ENCODE data around the gene FAM20C.

The FAM20C gene

DNA sequence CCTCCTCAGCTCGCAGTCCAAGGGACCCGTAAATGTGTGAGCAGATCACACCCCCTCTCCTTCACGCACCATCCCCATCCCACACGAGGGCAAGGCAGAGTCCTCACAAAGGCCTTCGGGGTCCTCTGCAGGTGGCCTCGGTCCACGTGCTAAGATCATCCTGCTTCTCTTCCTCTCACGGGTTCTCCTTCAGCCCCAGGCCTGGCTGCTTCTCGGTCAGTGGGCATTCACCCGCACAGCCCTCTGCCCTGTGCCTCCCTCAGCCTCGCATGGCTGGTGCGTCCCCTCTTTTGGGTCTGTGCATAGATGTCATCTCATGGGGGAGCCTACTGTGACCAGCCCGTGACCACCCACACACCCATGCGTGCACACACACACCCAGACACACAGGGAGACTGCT is 80.3 kb downstream of the FAM20C start:
- Histone ChIP-seq H3K36me3 (peaks cover 0 to 11% (median 0%) of the 10 kb centered on the region in 11 experiments; a peak in 5 of 22 replicates), H3K9me3 (replicated peaks in 1 of 11) (peaks cover 53 to 67% (median 59%) of the 10 kb centered on the region in 11 experiments), H3K4me2 (no peak overlapping the region), H3K4me3 (no peak overlapping the region), H3K27ac (no peak overlapping the region), H3K4me1 (0 out of 20 replicates have a peak, but pooled peaks cover 0 to 3% (median 0%) of the 10 kb centered on the region in 10 experiments), H3K27me3 (no peaks in the 10 kb centered on the region), H3K9ac (no peak overlapping the region), H4K20me1 (no peaks in the 10 kb centered on the region)
- no peak for TF ChIP-seq Cebpa-rat (IDR thresholded peaks at IDR 0.05)

DNA sequence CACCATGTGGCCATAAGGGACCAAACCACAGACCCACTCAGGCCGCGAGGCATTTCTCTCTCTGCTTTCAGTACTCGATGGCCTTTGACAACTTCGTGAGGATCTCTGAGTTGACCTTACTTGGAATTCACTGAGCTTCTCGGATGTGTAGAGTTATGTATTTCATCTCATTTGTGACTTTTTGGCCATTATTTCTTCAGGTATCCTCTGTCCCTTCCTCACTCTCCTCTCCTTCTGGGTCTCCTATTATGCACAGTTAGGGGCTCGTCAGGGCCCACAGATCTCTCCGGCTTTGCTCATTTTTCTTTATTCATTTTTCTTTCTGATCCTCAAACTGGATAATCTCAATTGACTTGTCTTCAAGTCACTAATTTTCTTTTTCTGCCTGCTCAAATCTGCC is 81.0 kb downstream of the FAM20C start:
- Histone ChIP-seq H3K27ac (no peak overlapping the region), H4K20me1 (no peaks in the 10 kb centered on the region), H3K36me3 (peaks cover 0 to 11% (median 0%) of the 10 kb centered on the region in 11 experiments; a peak in 5 of 22 replicates), H3K4me3 (no peak overlapping the region), H3K4me1 (0 out of 20 replicates have a peak, but pooled peaks cover 0 to 3% (median 0%) of the 10 kb centered on the region in 10 experiments), H3K4me2 (no peak overlapping the region), H3K9ac (no peak overlapping the region), H3K9me3 (replicated peaks in 1 of 11) (peaks cover 56 to 73% (median 64%) of the 10 kb centered on the region in 11 experiments), H3K27me3 (no peaks in the 10 kb centered on the region)
- TF ChIP-seq Cebpa-rat (IDR thresholded peaks at IDR 0.05): no peak

GRCh38 chr7:274266-274665 is 81.9 kb downstream of the FAM20C start:
- H3K9me3 ChIP-seq (replicated peaks in 1 of 11): peaks cover 56 to 70% (median 64%) of the 10 kb centered on the region in 11 experiments
- H3K4me2 ChIP-seq: peak overlapping the region in 1 of 11 experiments; percentile 24; a peak in 2 of 22 replicates
- H3K9ac ChIP-seq: no peak overlapping the region
- TF ChIP-seq Cebpa-rat (IDR thresholded peaks at IDR 0.05): no peak
- no peak overlapping the region for H3K4me3 ChIP-seq
- no peaks in the 10 kb centered on the region for H3K27me3 ChIP-seq
- no peak overlapping the region for H3K27ac ChIP-seq
- H3K36me3 ChIP-seq: peaks cover 0 to 11% (median 0%) of the 10 kb centered on the region in 11 experiments; a peak in 5 of 22 replicates
- 0 out of 20 replicates have a peak, but pooled peaks cover 0 to 3% (median 0%) of the 10 kb centered on the region in 10 experiments for H3K4me1 ChIP-seq
- H4K20me1 ChIP-seq: no peaks in the 10 kb centered on the region

- Histone ChIP-seq H3K4me1 (0 out of 20 replicates have a peak, but pooled peaks cover 0 to 3% (median 0%) of the 10 kb centered on the region in 10 experiments), H3K36me3 (peaks cover 0 to 11% (median 0%) of the 10 kb centered on the region in 11 experiments; a peak in 5 of 22 replicates), H3K9ac (no peak overlapping the region), H3K9me3 (replicated peaks in 1 of 11) (peaks cover 56 to 66% (median 64%) of the 10 kb centered on the region in 11 experiments), H3K4me3 (0 out of 20 replicates have a peak overlapping the region, but pooled peaks of 1 of the 10 experiments have one; percentile 19), H3K27ac (no peak overlapping the region), H3K27me3 (no peaks in the 10 kb centered on the region), H4K20me1 (no peaks in the 10 kb centered on the region), H3K4me2 (no peak overlapping the region)
- TF ChIP-seq Cebpa-rat (IDR thresholded peaks at IDR 0.05): no peak
Observed at GRCh38 chr7:276230-276835, 84.0 kb downstream of the FAM20C start.

DNA sequence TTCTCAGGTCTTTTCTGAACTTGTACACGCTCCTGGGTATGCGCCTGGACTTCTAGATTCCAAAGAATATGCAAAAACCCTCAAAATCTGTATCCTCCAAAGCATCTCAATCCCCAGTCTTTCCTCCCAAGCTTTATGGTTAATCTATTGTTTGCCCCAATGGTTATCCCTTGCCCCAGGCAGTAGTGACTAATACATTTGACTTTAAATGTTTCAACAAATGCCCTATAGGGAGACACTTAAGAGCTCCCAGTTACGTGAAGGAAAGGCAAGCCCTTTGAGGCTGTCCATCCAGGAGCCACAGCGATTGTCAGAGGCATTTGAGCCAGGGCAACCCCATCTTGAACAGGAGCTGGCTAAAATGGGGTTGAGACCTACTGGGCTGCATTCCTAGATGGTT is 84.9 kb downstream of the FAM20C start:
- no peak overlapping the region for H3K27ac ChIP-seq
- no peak overlapping the region for H3K4me3 ChIP-seq
- H3K27me3 ChIP-seq: no peaks in the 10 kb centered on the region
- H3K4me1 ChIP-seq: 0 out of 20 replicates have a peak, but pooled peaks cover 0 to 3% (median 0%) of the 10 kb centered on the region in 10 experiments
- peaks cover 0 to 11% (median 0%) of the 10 kb centered on the region in 11 experiments; a peak in 5 of 22 replicates for H3K36me3 ChIP-seq
- peaks cover 55 to 64% (median 62%) of the 10 kb centered on the region in 11 experiments for H3K9me3 ChIP-seq (replicated peaks in 1 of 11)
- no peak for TF ChIP-seq Cebpa-rat (IDR thresholded peaks at IDR 0.05)
- H4K20me1 ChIP-seq: no peaks in the 10 kb centered on the region
- H3K4me2 ChIP-seq: no peak overlapping the region
- H3K9ac ChIP-seq: no peak overlapping the region

DNA sequence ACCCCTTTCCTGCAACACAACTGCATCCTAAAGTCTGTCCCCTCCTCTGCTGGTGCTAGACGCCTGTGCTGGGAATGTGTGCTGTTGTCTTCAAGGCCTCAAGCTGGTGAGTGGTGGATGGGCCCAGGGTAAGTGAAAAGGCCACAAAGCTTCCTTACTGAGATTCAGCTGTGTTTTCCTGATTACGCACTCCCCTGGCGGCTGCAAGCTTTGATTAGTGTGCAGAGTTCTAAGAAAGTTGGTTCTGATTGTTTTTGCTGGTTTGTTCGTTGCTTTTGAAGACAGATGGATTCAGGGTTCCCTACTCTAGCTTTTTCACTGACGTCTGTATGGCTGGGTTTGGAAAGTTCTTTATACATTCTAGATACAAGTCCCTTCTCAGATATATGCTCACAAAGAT is 85.7 kb downstream of the FAM20C start:
- no peak overlapping the region for H3K4me2 ChIP-seq
- H3K9me3 ChIP-seq (replicated peaks in 1 of 11): peaks cover 46 to 60% (median 53%) of the 10 kb centered on the region in 11 experiments
- TF ChIP-seq Cebpa-rat (IDR thresholded peaks at IDR 0.05): no peak

GRCh38 chr7:279821-280220 is 87.5 kb downstream of the FAM20C start:
- Histone ChIP-seq H3K27me3 (no peaks in the 10 kb centered on the region), H3K4me2 (no peak overlapping the region), H3K4me3 (no peak overlapping the region), H3K9ac (no peak overlapping the region), H3K9me3 (replicated peaks in 1 of 11) (peaks cover 29 to 43% (median 36%) of the 10 kb centered on the region in 11 experiments), H3K27ac (no peak overlapping the region), H4K20me1 (no peaks in the 10 kb centered on the region), H3K4me1 (no peaks in the 10 kb centered on the region), H3K36me3 (peaks cover 0 to 11% (median 0%) of the 10 kb centered on the region in 11 experiments; a peak in 5 of 22 replicates)
- no peak for TF ChIP-seq Cebpa-rat (IDR thresholded peaks at IDR 0.05)

More for the DNA sequence above, 85.7 kb downstream of the FAM20C start:
- H3K4me1 ChIP-seq: 0 out of 20 replicates have a peak, but pooled peaks cover 0 to 3% (median 0%) of the 10 kb centered on the region in 10 experiments
- H3K36me3 ChIP-seq: peaks cover 0 to 11% (median 0%) of the 10 kb centered on the region in 11 experiments; a peak in 5 of 22 replicates
- no peak overlapping the region for H3K27ac ChIP-seq
- H3K9ac ChIP-seq: no peak overlapping the region
- H4K20me1 ChIP-seq: no peaks in the 10 kb centered on the region
- H3K4me3 ChIP-seq: no peak overlapping the region
- no peaks in the 10 kb centered on the region for H3K27me3 ChIP-seq

GRCh38 chr7:280461-280860 is 88.1 kb downstream of the FAM20C start:
- H3K9ac ChIP-seq: no peak overlapping the region
- H4K20me1 ChIP-seq: no peaks in the 10 kb centered on the region
- H3K4me1 ChIP-seq: no peaks in the 10 kb centered on the region
- H3K36me3 ChIP-seq: peaks cover 0 to 11% (median 0%) of the 10 kb centered on the region in 11 experiments; a peak in 5 of 22 replicates
- H3K4me3 ChIP-seq: no peak overlapping the region
- H3K27me3 ChIP-seq: no peaks in the 10 kb centered on the region
- no peak overlapping the region for H3K4me2 ChIP-seq
- no peak for TF ChIP-seq Cebpa-rat (IDR thresholded peaks at IDR 0.05)
- H3K27ac ChIP-seq: no peak overlapping the region
- peaks cover 23 to 36% (median 30%) of the 10 kb centered on the region in 11 experiments for H3K9me3 ChIP-seq (replicated peaks in 1 of 11)

- Histone ChIP-seq H4K20me1 (no peaks in the 10 kb centered on the region), H3K4me2 (no peak overlapping the region), H3K9me3 (replicated peaks in 1 of 11) (peaks cover 11 to 25% (median 18%) of the 10 kb centered on the region in 11 experiments), H3K4me3 (no peak overlapping the region), H3K27me3 (no peaks in the 10 kb centered on the region), H3K4me1 (no peaks in the 10 kb centered on the region), H3K9ac (no peak overlapping the region), H3K36me3 (peaks cover 0 to under 1% (median 0%) of the 10 kb centered on the region in 11 experiments; a peak in 3 of 22 replicates), H3K27ac (no peak overlapping the region)
- TF ChIP-seq Cebpa-rat (IDR thresholded peaks at IDR 0.05): no peak
Observed at GRCh38 chr7:281637-282036, 89.3 kb downstream of the FAM20C start.
